ENCODE data around the gene TSC2. TPM values are rescaled to one million over a fixed set of nuclear protein-coding genes. Genes with fewer than 3 reads are reported as not detected.
"Not testable (repeated sequence)": the region's sequence is repeated elsewhere in the genome, so short reads cannot be mapped to it uniquely, and the experiment has no call there.

Gene TSC2
- polyA plus RNA-seq, 3 donors: 11.7 to 95.1 (median 20.8) TPM

GRCh38 chr16:2095918-2096582 is 48.3 kb downstream of the TSC2 start:
- DNase-seq: no peak
- WGBS (ENCODE audit: insufficient coverage): over 99% methylated on average over 10 of the region's 23 CpGs
- Histone ChIP-seq H3K4me3 (replicated peaks in 1 of 3; ENCODE audit: low read depth in 2 of 3, low read length in 3 of 3) (no peak overlapping the region), H3K27ac (ENCODE audit: low read depth in 1 of 2, low read length in 2 of 2) (no peak overlapping the region), H3K9me3 (replicated peaks in 1 of 2; ENCODE audit: control insufficient read depth in 1 of 2, insufficient read depth in 1 of 2, low read length in 2 of 2) (no peaks in the 10 kb centered on the region), H2AFZ (ENCODE audit: insufficient read depth, low read depth, low read length, poor library complexity, severe bottlenecking) (no peak overlapping the region), H3K79me2 (ENCODE audit: insufficient read depth, low read length) (no peaks in the 10 kb centered on the region), H4K20me1 (ENCODE audit: insufficient read depth, low read length) (no peaks in the 10 kb centered on the region), H3K9ac (ENCODE audit: insufficient read depth, low read length, poor library complexity, severe bottlenecking) (no peak overlapping the region), H3K4me1 (ENCODE audit: control insufficient read depth in 1 of 2, insufficient read depth in 2 of 2, low read length in 2 of 2) (no peaks in the 10 kb centered on the region), H3K27me3 (ENCODE audit: control insufficient read depth in 2 of 2, insufficient read depth in 2 of 2, low read length in 2 of 2) (no peaks in the 10 kb centered on the region), H3K4me2 (replicated peaks; ENCODE audit: extremely low read depth, low read length, poor library complexity, severe bottlenecking) (no peak overlapping the region), H3K36me3 (replicated peaks in 1 of 2; ENCODE audit: control insufficient read depth in 1 of 2, insufficient read depth in 2 of 2, low read length in 2 of 2) (peaks cover 23 to 34% of the 10 kb centered on the region in 2 donors)
- Mint-ChIP-seq H3K36me3 (peaks cover 13 to 56% of the 10 kb centered on the region in 2 donors), H3K4me3 (no peak overlapping the region), H3K27me3 (ENCODE audit: low read depth in 3 of 3) (no peaks in the 10 kb centered on the region), H3K4me1 (no peaks in the 10 kb centered on the region), H3K27ac (peak overlapping the region in 1 of 7 donors; percentile 31), H3K9me3 (no peaks in the 10 kb centered on the region)
- TF ChIP-seq, protein P1, sequence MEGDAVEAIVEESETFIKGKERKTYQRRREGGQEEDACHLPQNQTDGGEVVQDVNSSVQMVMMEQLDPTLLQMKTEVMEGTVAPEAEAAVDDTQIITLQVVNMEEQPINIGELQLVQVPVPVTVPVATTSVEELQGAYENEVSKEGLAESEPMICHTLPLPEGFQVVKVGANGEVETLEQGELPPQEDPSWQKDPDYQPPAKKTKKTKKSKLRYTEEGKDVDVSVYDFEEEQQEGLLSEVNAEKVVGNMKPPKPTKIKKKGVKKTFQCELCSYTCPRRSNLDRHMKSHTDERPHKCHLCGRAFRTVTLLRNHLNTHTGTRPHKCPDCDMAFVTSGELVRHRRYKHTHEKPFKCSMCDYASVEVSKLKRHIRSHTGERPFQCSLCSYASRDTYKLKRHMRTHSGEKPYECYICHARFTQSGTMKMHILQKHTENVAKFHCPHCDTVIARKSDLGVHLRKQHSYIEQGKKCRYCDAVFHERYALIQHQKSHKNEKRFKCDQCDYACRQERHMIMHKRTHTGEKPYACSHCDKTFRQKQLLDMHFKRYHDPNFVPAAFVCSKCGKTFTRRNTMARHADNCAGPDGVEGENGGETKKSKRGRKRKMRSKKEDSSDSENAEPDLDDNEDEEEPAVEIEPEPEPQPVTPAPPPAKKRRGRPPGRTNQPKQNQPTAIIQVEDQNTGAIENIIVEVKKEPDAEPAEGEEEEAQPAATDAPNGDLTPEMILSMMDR (IDR thresholded peaks at IDR 0.05): no peak
- intact Hi-C loops (cut with micrococcal nuclease): no loop called here

DNA sequence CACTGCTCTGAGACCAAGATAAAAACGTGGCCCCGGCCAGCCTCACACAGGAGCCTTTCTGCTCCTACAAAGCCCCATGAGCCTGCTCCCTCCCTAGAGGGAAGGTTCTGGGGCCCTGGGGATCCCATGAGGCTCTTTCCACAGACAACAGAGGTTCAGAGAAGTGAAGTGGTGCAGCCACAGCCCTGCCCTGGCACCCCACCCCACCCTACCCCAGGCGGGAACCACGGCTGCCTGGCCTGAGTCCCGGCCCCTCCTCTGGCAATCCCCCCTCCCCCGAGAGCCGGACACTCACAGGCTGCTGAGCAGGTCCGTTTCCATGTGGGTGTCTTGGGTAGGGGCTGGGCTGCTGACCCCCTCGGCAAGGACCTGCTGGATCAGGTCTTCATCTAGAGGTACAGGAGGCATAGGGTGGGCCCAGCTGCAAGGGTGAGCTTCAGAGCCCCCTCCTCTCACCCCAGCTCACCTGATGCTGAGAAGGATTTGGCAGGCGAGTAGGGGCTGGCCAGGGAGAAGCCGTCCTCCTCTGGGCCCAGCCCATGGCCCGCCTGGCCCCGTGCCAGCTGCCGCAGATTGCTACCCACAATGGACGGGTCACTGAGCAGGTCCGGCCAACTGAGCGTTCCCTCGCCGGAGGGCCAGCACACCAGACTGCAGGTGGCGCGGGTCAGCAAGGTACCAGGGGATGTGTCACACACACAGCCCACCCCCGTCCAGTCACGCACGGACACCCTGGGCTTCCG is 49.2 kb downstream of the TSC2 start:
- 100% methylated on average over 8 of the region's 25 CpGs for WGBS (ENCODE audit: insufficient coverage)
- no peak overlapping the region for H3K4me3 Mint-ChIP-seq
- H3K9ac ChIP-seq (ENCODE audit: insufficient read depth, low read length, poor library complexity, severe bottlenecking): no peak overlapping the region
- DNase-seq: no peak
- H3K27me3 ChIP-seq (ENCODE audit: control insufficient read depth in 2 of 2, insufficient read depth in 2 of 2, low read length in 2 of 2): no peaks in the 10 kb centered on the region
- no peaks in the 10 kb centered on the region for H4K20me1 ChIP-seq (ENCODE audit: insufficient read depth, low read length)
- peak overlapping the region in 1 of 7 donors; percentile 69 for H3K27ac Mint-ChIP-seq
- TF ChIP-seq, protein P1 (IDR thresholded peaks at IDR 0.05): no peak
- H3K9me3 ChIP-seq (replicated peaks in 1 of 2; ENCODE audit: control insufficient read depth in 1 of 2, insufficient read depth in 1 of 2, low read length in 2 of 2): no peaks in the 10 kb centered on the region
- H3K36me3 ChIP-seq (replicated peaks in 1 of 2; ENCODE audit: control insufficient read depth in 1 of 2, insufficient read depth in 2 of 2, low read length in 2 of 2): peaks cover 23 to 34% of the 10 kb centered on the region in 2 donors
- no peak overlapping the region for H3K4me2 ChIP-seq (replicated peaks; ENCODE audit: extremely low read depth, low read length, poor library complexity, severe bottlenecking)
- H3K27me3 Mint-ChIP-seq (ENCODE audit: low read depth in 3 of 3): no peaks in the 10 kb centered on the region
- no peak overlapping the region for H3K4me3 ChIP-seq (replicated peaks in 1 of 3; ENCODE audit: low read depth in 2 of 3, low read length in 3 of 3)
- no peaks in the 10 kb centered on the region for H3K4me1 ChIP-seq (ENCODE audit: control insufficient read depth in 1 of 2, insufficient read depth in 2 of 2, low read length in 2 of 2)
- H2AFZ ChIP-seq (ENCODE audit: insufficient read depth, low read depth, low read length, poor library complexity, severe bottlenecking): no peak overlapping the region
- no peak overlapping the region for H3K27ac ChIP-seq (ENCODE audit: low read depth in 1 of 2, low read length in 2 of 2)
- intact Hi-C loops (cut with micrococcal nuclease): no loop called here
- no peaks in the 10 kb centered on the region for H3K9me3 Mint-ChIP-seq
- no peaks in the 10 kb centered on the region for H3K79me2 ChIP-seq (ENCODE audit: insufficient read depth, low read length)
- H3K36me3 Mint-ChIP-seq: peaks cover 16 to 60% of the 10 kb centered on the region in 2 donors
- no peaks in the 10 kb centered on the region for H3K4me1 Mint-ChIP-seq

GRCh38 chr16:2097689-2098088 is 49.9 kb downstream of the TSC2 start:
- H3K9me3 ChIP-seq (replicated peaks in 1 of 2; ENCODE audit: control insufficient read depth in 1 of 2, insufficient read depth in 1 of 2, low read length in 2 of 2); DNase-seq; H3K27ac ChIP-seq (ENCODE audit: low read depth in 1 of 2, low read length in 2 of 2); H3K27me3 Mint-ChIP-seq (ENCODE audit: low read depth in 3 of 3); H3K9me3 Mint-ChIP-seq; H4K20me1 ChIP-seq (ENCODE audit: insufficient read depth, low read length); H3K9ac ChIP-seq (ENCODE audit: insufficient read depth, low read length, poor library complexity, severe bottlenecking); H3K79me2 ChIP-seq (ENCODE audit: insufficient read depth, low read length); H2AFZ ChIP-seq (ENCODE audit: insufficient read depth, low read depth, low read length, poor library complexity, severe bottlenecking); H3K4me3 Mint-ChIP-seq; H3K4me3 ChIP-seq (replicated peaks in 1 of 3; ENCODE audit: low read depth in 2 of 3, low read length in 3 of 3); H3K4me2 ChIP-seq (replicated peaks; ENCODE audit: extremely low read depth, low read length, poor library complexity, severe bottlenecking); H3K27me3 ChIP-seq (ENCODE audit: control insufficient read depth in 2 of 2, insufficient read depth in 2 of 2, low read length in 2 of 2); H3K27ac Mint-ChIP-seq; intact Hi-C loops (cut with micrococcal nuclease); H3K4me1 Mint-ChIP-seq; H3K4me1 ChIP-seq (ENCODE audit: control insufficient read depth in 1 of 2, insufficient read depth in 2 of 2, low read length in 2 of 2): not testable (repeated sequence)
- 100% methylated on average over 1 of the region's 14 CpGs for WGBS (ENCODE audit: insufficient coverage)
- H3K36me3 Mint-ChIP-seq: peaks cover 14 to 60% of the 10 kb centered on the region in 2 donors
- H3K36me3 ChIP-seq (replicated peaks in 1 of 2; ENCODE audit: control insufficient read depth in 1 of 2, insufficient read depth in 2 of 2, low read length in 2 of 2): peaks cover 23 to 32% of the 10 kb centered on the region in 2 donors

Measured in CD14-positive monocyte (primary cell).